Neural cell (in vitro differentiated cells): ENCODE measurements around the gene AGTRAP. TPM values are rescaled to one million over a fixed set of nuclear protein-coding genes. Genes with fewer than 3 reads are reported as not detected.

Source experiments
- H2AFZ ChIP-seq: fragments of 200-600, 300-800 bp; sonication (generic), shearing (Covaris generic); 2 replicates; pipeline ENCODE4 v1.6.0; 2014; ENCODE audit warnings: low read depth, mild to moderate bottlenecking, antibody characterized with exemption, low read length, moderate library complexity
- H3F3A ChIP-seq: fragments of 200-600 bp; shearing (Covaris generic); 2 replicates; pipeline ENCODE4 v1.6.1; 2016; ENCODE audit warnings: mild to moderate bottlenecking, moderate library complexity, mixed read lengths, antibody characterized with exemption, low read length; ENCODE audit not compliant: insufficient read depth, poor library complexity, severe bottlenecking
- H3K27ac ChIP-seq: fragments of 200-600, 300-800 bp; sonication (generic), shearing (Covaris generic); 2 replicates; pipeline ENCODE4 v1.5.1; 2014; ENCODE audit warnings: mild to moderate bottlenecking, low read length, moderate library complexity
- H3K27me3 ChIP-seq: fragments of 300-800, 200-600 bp; sonication (generic), shearing (Covaris generic); 2 replicates; pipeline ENCODE4 v1.6.0; 2014; ENCODE audit warnings: mild to moderate bottlenecking, low read depth, low read length, moderate library complexity; ENCODE audit not compliant: insufficient read depth
- H3K36me3 ChIP-seq: fragments of 300-800, 200-600 bp; sonication (generic), shearing (Covaris generic); 2 replicates; pipeline ENCODE4 v1.5.1; 2014; ENCODE audit warnings: mild to moderate bottlenecking, antibody characterized with exemption, low read length, moderate library complexity; ENCODE audit not compliant: insufficient read depth
- H3K4me2 ChIP-seq: fragments of 300-800, 200-600 bp; sonication (generic), shearing (Covaris generic); 2 replicates; pipeline ENCODE4 v1.6.0; 2014; ENCODE audit warnings: mild to moderate bottlenecking, low read length
- H3K4me3 ChIP-seq: fragments of 300-800, 200-600 bp; sonication (generic), shearing (Covaris generic); 2 replicates; pipeline ENCODE4 v1.5.1; 2014; ENCODE audit warnings: mild to moderate bottlenecking, low read length, moderate library complexity
- H3K79me2 ChIP-seq: fragments of 200-600 bp; shearing (Covaris generic); replicated peaks from 2 replicates; pipeline ENCODE4 v1.6.0; 2014; ENCODE audit warnings: mild to moderate bottlenecking, low read length, moderate library complexity; ENCODE audit not compliant: insufficient read depth
- H3K9ac ChIP-seq: fragments of 300-800, 200-600 bp; sonication (generic), shearing (Covaris generic); 2 replicates; pipeline ENCODE4 v1.6.1; 2016; ENCODE audit warnings: mild to moderate bottlenecking, low read length, mixed read lengths
- H3K9me2 ChIP-seq: fragments of 200-600 bp; shearing (Covaris generic); 2 replicates; pipeline ENCODE4 v1.6.1; 2016; ENCODE audit warnings: mild to moderate bottlenecking, low read length, mixed read lengths; ENCODE audit not compliant: insufficient read depth
- H3K9me3 ChIP-seq: fragments of 200-600, 300-800 bp; sonication (generic), shearing (Covaris generic); 2 replicates; pipeline ENCODE4 v1.6.1; 2016; ENCODE audit warnings: mild to moderate bottlenecking, mixed run types, low read length, moderate library complexity, mixed read lengths
- H4K20me1 ChIP-seq: fragments of 200-600 bp; shearing (Covaris generic); 2 replicates; pipeline ENCODE4 v1.6.1; 2016; ENCODE audit warnings: mild to moderate bottlenecking, mixed run types; ENCODE audit not compliant: insufficient read depth
- CTCF ChIP-seq: fragments of 450-650 bp; IDR thresholded peaks from 2 replicates; pipeline ENCODE4 v1.5.1; 2014; ENCODE audit warnings: antibody characterized with exemption, mild to moderate bottlenecking, moderate library complexity; ENCODE audit not compliant: poor library complexity, severe bottlenecking
- EP300 ChIP-seq: fragments of 450-650 bp; conservative IDR thresholded peaks from 2 replicates; pipeline ENCODE4 v1.6.1; 2014; ENCODE audit warnings: antibody characterized with exemption, mild to moderate bottlenecking, moderate library complexity; ENCODE audit not compliant: poor library complexity, severe bottlenecking
- EZH2 ChIP-seq: fragments of 200-600, 300-800 bp; shearing (Covaris generic), sonication (generic); IDR thresholded peaks from 2 replicates; pipeline ENCODE4 v1.6.1; 2014; ENCODE audit warnings: antibody characterized with exemption, low read length, borderline replicate concordance, mild to moderate bottlenecking; ENCODE audit not compliant: insufficient read depth, poor library complexity, severe bottlenecking
- MXI1 ChIP-seq: fragments of 450-650 bp; conservative IDR thresholded peaks from 2 replicates; pipeline ENCODE4 v1.6.1; 2014; ENCODE audit warnings: antibody characterized with exemption, mild to moderate bottlenecking; ENCODE audit not compliant: poor library complexity, severe bottlenecking
- POLR2AphosphoS5 ChIP-seq: IDR thresholded peaks from 2 replicates; pipeline ENCODE4 v1.6.1; 2012
- RAD21 ChIP-seq: fragments of 450-650 bp; conservative IDR thresholded peaks from 2 replicates; pipeline ENCODE4 v1.6.1; 2014; ENCODE audit warnings: antibody characterized with exemption, mild to moderate bottlenecking, moderate library complexity
- REST ChIP-seq: IDR thresholded peaks from 2 replicates; pipeline ENCODE4 v1.6.1; 2012; ENCODE audit warnings: borderline replicate concordance
- SMC3 ChIP-seq: fragments of 450-650 bp; conservative IDR thresholded peaks from 2 replicates; pipeline ENCODE4 v1.6.1; 2014; ENCODE audit warnings: antibody characterized with exemption, mild to moderate bottlenecking, moderate library complexity; ENCODE audit not compliant: poor library complexity
- TAF1 ChIP-seq: IDR thresholded peaks from 2 replicates; pipeline ENCODE4 v1.6.1; 2012; ENCODE audit warnings: low read depth
- polyA plus RNA-seq: library from polyadenylated mRNA; depleted of rRNA; stranded (reverse); fragments of >200 nt; gene quantifications from 2 replicates; pipeline ENCODE4 v1.2.3, GENCODE V29; 2014

AGTRAP gene
- polyA plus RNA-seq, 1 donor from 2014 or later, result 4.4 TPM

GRCh38 chr1:11748294-11749202 lies 12.6 kb downstream of the AGTRAP start:
- H3K9ac ChIP-seq, result no peak overlapping the region
- no peaks in the 10 kb centered on the region for H4K20me1 ChIP-seq
- TF ChIP-seq RAD21 (no peak), POLR2AphosphoS5 (no peak), CTCF (no peak), EP300 (no peak), SMC3 (no peak), TAF1 (no peak), EZH2 (no peak), MXI1 (no peak)
- H3K9me3 ChIP-seq, result no peaks in the 10 kb centered on the region
- H3K27me3 ChIP-seq, result no peaks in the 10 kb centered on the region
- no peak overlapping the region for H3K27ac ChIP-seq
- no peaks in the 10 kb centered on the region for H3K79me2 ChIP-seq
- no peak overlapping the region for H3K4me2 ChIP-seq
- H2AFZ ChIP-seq, result no peak overlapping the region
- H3K4me3 ChIP-seq, result no peak overlapping the region
- H3F3A ChIP-seq, result no peaks in the 10 kb centered on the region
- no peaks in the 10 kb centered on the region for H3K9me2 ChIP-seq
- no peaks in the 10 kb centered on the region for H3K36me3 ChIP-seq

- Histone ChIP-seq H3K27ac (no peak overlapping the region), H3K4me3 (no peak overlapping the region), H3K27me3 (no peaks in the 10 kb centered on the region), H3K4me2 (no peak overlapping the region), H2AFZ (no peak overlapping the region), H3K9ac (no peak overlapping the region), H4K20me1 (no peaks in the 10 kb centered on the region), H3K79me2 (no peaks in the 10 kb centered on the region), H3K9me2 (no peaks in the 10 kb centered on the region), H3K36me3 (no peaks in the 10 kb centered on the region), H3K9me3 (no peaks in the 10 kb centered on the region), H3F3A (no peaks in the 10 kb centered on the region)
- TF ChIP-seq CTCF (no peak), TAF1 (no peak), POLR2AphosphoS5 (no peak), EP300 (no peak), SMC3 (no peak), EZH2 (no peak), MXI1 (no peak), RAD21 (no peak)
Observed at GRCh38 chr1:11749203-11749689, 13.3 kb downstream of the AGTRAP start.

GRCh38 chr1:11749996-11750395 lies 14.1 kb downstream of the AGTRAP start:
- no peaks in the 10 kb centered on the region for H3K9me3 ChIP-seq
- H3K36me3 ChIP-seq, result no peaks in the 10 kb centered on the region
- no peak overlapping the region for H2AFZ ChIP-seq
- TF ChIP-seq POLR2AphosphoS5, result no peak
- no peak for TF ChIP-seq REST
- no peak for TF ChIP-seq TAF1
- TF ChIP-seq MXI1, result no peak
- TF ChIP-seq RAD21, result no peak
- no peak for TF ChIP-seq EP300
- TF ChIP-seq EZH2, result no peak
- TF ChIP-seq CTCF, result no peak
- no peak for TF ChIP-seq SMC3
- no peaks in the 10 kb centered on the region for H4K20me1 ChIP-seq
- H3F3A ChIP-seq, result no peaks in the 10 kb centered on the region
- H3K79me2 ChIP-seq, result no peaks in the 10 kb centered on the region
- H3K9me2 ChIP-seq, result no peaks in the 10 kb centered on the region
- no peak overlapping the region for H3K27ac ChIP-seq
- H3K27me3 ChIP-seq, result no peaks in the 10 kb centered on the region
- H3K9ac ChIP-seq, result no peak overlapping the region
- no peak overlapping the region for H3K4me2 ChIP-seq
- no peak overlapping the region for H3K4me3 ChIP-seq
